ENCODE data around the gene KCNMB4. TPM values are rescaled to one million over a fixed set of nuclear protein-coding genes. Genes with fewer than 3 reads are reported as not detected.

Gene KCNMB4
- total and polyA plus RNA-seq, 2 of the 4 experiments (the other 2 are of a cell fraction): 0.90 to 1.1 TPM

DNA sequence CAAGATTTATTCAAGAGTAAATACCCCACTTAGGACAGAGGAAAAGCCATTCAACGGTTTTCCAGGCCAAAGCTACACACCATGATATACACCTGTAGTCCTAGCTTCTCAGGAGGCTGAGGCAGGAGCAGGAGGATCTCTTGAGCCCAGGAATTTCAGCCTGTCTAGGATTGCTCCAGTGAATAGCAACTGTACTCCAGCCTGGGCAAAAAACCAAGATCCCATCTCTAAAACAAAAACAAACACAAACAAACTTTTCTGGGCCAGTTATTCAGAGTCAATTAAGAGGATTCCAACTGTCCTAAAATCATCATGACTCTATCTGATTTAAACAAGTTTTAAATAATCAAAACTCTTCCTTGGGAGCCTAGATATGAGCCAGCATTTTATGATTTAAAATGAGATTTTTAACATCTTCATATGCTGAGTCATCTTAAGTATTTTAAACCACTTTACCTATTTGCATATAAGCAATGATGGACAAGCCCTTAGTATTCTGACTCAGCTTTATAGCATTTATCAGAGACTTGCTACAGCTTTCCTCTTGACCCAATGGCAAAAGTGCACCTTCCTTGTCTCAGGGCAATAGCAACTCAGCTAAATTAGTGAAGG is 77.1 kb downstream of the KCNMB4 start:
- H3K27ac ChIP-seq (ENCODE audit: insufficient read depth, low read length): no peak overlapping the region
- no peak overlapping the region for H2AK5ac ChIP-seq (ENCODE audit: low read depth, low read length)
- no peak overlapping the region for H3K4ac ChIP-seq (ENCODE audit: low read depth, low read length)
- dilution Hi-C loops (cut with HindIII; ENCODE audit: low sequenced_read_pairs, unreplicated experiment) (no loop called here), in situ Hi-C loops (cut with MboI; ENCODE audit: low sequenced_read_pairs) (no loop called here), intact Hi-C loops (cut with micrococcal nuclease) (no loop called here)
- no peaks in the 10 kb centered on the region for H4K20me1 ChIP-seq (ENCODE audit: insufficient read depth, low read length)
- no peak overlapping the region for H3K4me3 ChIP-seq (ENCODE audit: insufficient read depth, low read depth, low read length)
- H4K91ac ChIP-seq (ENCODE audit: insufficient read depth, low read depth, low read length): no peak overlapping the region
- H3K9me3 ChIP-seq (ENCODE audit: control insufficient read depth, insufficient read depth, low read length): no peaks in the 10 kb centered on the region
- no peaks in the 10 kb centered on the region for H3K4me1 ChIP-seq (ENCODE audit: control insufficient read depth, insufficient read depth, low read length)
- POLR2A ChIA-PET (ENCODE audit: unreplicated experiment): no interaction called here
- no peak overlapping the region for H3K23ac ChIP-seq (ENCODE audit: low read depth, low read length)
- TF ChIP-seq RCOR1 (IDR thresholded peaks at IDR 0.05; ENCODE audit: insufficient replicate concordance, low read length) (no peak), MAFK (IDR thresholded peaks at IDR 0.05; ENCODE audit: low read depth, low read length) (peak; percentile 16; the same call in 1 of the 2 replicates), MAZ (IDR thresholded peaks at IDR 0.05; ENCODE audit: borderline replicate concordance, low read depth, low read length) (no peak), NFE2L2 (IDR thresholded peaks at IDR 0.05; ENCODE audit: low read depth, low read length) (peak; percentile 53), BHLHE40 (IDR thresholded peaks at IDR 0.05; ENCODE audit: low read depth, low read length) (no peak)
- H2BK15ac ChIP-seq (ENCODE audit: low read depth, low read length): no peak overlapping the region
- no CpG with 5 or more reads among the region's 1 CpG for WGBS, 2 experiments (ENCODE audit: extremely low coverage in 2 of 2, insufficient read length in 1 of 2)
- ATAC-seq (ENCODE audit: low read depth) (peak; percentile 29; the same call in 1 of the 2 replicates), DNase-seq (no peak)
- H3K36me3 ChIP-seq (ENCODE audit: control insufficient read depth, insufficient read depth, low read length): no peaks in the 10 kb centered on the region
- no peak overlapping the region for H2AK9ac ChIP-seq (replicated peaks; ENCODE audit: low read depth, low read length, poor library complexity)
- no peaks in the 10 kb centered on the region for H3K27me3 ChIP-seq (ENCODE audit: control insufficient read depth, insufficient read depth, low read length)
- no peak overlapping the region for H2AFZ ChIP-seq (replicated peaks; ENCODE audit: low read length, poor library complexity)
- no peak overlapping the region for H2BK120ac ChIP-seq (ENCODE audit: low read depth, low read length)
- H3K14ac ChIP-seq (replicated peaks; ENCODE audit: low read depth, low read length): no peak overlapping the region
- no peak overlapping the region for H2BK20ac ChIP-seq (ENCODE audit: low read depth, low read length)
- BruUV-seq (replicated peaks): no TSS peak
- H2BK5ac ChIP-seq (ENCODE audit: low read depth, low read length, poor library complexity, severe bottlenecking): no peak overlapping the region
- H4K5ac ChIP-seq (ENCODE audit: low read depth, low read length): no peak overlapping the region
- H3K9me1 ChIP-seq (ENCODE audit: insufficient read depth, low read length): no peaks in the 10 kb centered on the region
- no peak overlapping the region for H3K4me2 ChIP-seq (ENCODE audit: low read depth, low read length)
- no peak overlapping the region for H3K9ac ChIP-seq (ENCODE audit: low read depth, low read length)
- H3K56ac ChIP-seq (ENCODE audit: extremely low read depth, insufficient read depth, low read length): no peak overlapping the region
- H3K79me1 ChIP-seq (ENCODE audit: low read depth in 1 of 2, low read length in 2 of 2): no peaks in the 10 kb centered on the region
- CTCF ChIA-PET: no interaction called here
- no peak overlapping the region for H4K8ac ChIP-seq (ENCODE audit: low read depth in 2 of 2, low read length in 2 of 2)
- no peak overlapping the region for H3K18ac ChIP-seq (ENCODE audit: low read depth, low read length)
